Progenitor cell of endocrine pancreas (in vitro differentiated cells): ENCODE results near the gene PROSER3. TPM values are rescaled to one million over a fixed set of nuclear protein-coding genes. Genes with fewer than 3 reads are reported as not detected.

ENCODE experiments used
- DNase-seq: peaks from one replicate; pipeline ENCODE4 v3.0.0; 2021; ENCODE audit warnings: low spot score; ENCODE audit not compliant: unreplicated experiment
- H3K27ac Mint-ChIP-seq: 2 replicates; pipeline ENCODE4 v1.8.0; 2021; ENCODE audit warnings: mild to moderate bottlenecking, moderate library complexity, mixed read lengths
- H3K27me3 Mint-ChIP-seq: 2 replicates; pipeline ENCODE4 v1.8.0; 2021; ENCODE audit warnings: mixed read lengths
- H3K36me3 Mint-ChIP-seq: 2 replicates; pipeline ENCODE4 v1.8.0; 2022; ENCODE audit warnings: mixed read lengths; ENCODE audit not compliant: insufficient read depth
- H3K4me1 Mint-ChIP-seq: 2 replicates; pipeline ENCODE4 v1.8.0; 2021; ENCODE audit warnings: low read depth, mixed read lengths
- H3K4me3 Mint-ChIP-seq: 2 replicates; pipeline ENCODE4 v1.8.0; 2021; ENCODE audit warnings: low read depth, mild to moderate bottlenecking, moderate library complexity, mixed read lengths
- H3K9me3 Mint-ChIP-seq: 2 replicates; pipeline ENCODE4 v1.8.0; 2021; ENCODE audit warnings: low read depth, mixed read lengths
- CTCF ChIP-seq: fragments of 200-600 bp; sonication (generic); IDR thresholded peaks from one replicate; pipeline ENCODE4 v1.5.0; 2021; ENCODE audit warnings: antibody characterized with exemption, mild to moderate bottlenecking; ENCODE audit not compliant: unreplicated experiment
- total RNA-seq: library from RNA; stranded (reverse); gene quantifications from 2 replicates; pipeline ENCODE4 v1.2.1, GENCODE V29; 2021

PROSER3 gene
- total RNA-seq, 1 donor from 2014 or later = 58.6 TPM

- H3K4me1 Mint-ChIP-seq = no peaks in the 10 kb centered on the region
- TF ChIP-seq CTCF = no peak
- no peak overlapping the region for H3K27ac Mint-ChIP-seq
- no peak for DNase-seq
- H3K9me3 Mint-ChIP-seq = no peaks in the 10 kb centered on the region
- no peak overlapping the region for H3K4me3 Mint-ChIP-seq
- no peaks in the 10 kb centered on the region for H3K27me3 Mint-ChIP-seq
- H3K36me3 Mint-ChIP-seq = peaks cover 30% of the 10 kb centered on the region
Measured at GRCh38 chr19:35727956-35728706, 29.8 kb upstream of the PROSER3 start.

GRCh38 chr19:35729021-35729420 lies 29.0 kb upstream of the PROSER3 start:
- no peak for TF ChIP-seq CTCF
- Mint-ChIP-seq H3K27ac (no peak overlapping the region), H3K4me1 (no peaks in the 10 kb centered on the region), H3K4me3 (no peak overlapping the region), H3K36me3 (peaks cover 27% of the 10 kb centered on the region), H3K9me3 (no peaks in the 10 kb centered on the region), H3K27me3 (no peaks in the 10 kb centered on the region)
- DNase-seq = no peak

- no peak overlapping the region for H3K4me3 Mint-ChIP-seq
Measured at GRCh38 chr19:35729763-35730162, 28.2 kb upstream of the PROSER3 start.

GRCh38 chr19:35730326-35730725 lies 27.6 kb upstream of the PROSER3 start:
- peaks cover 29% of the 10 kb centered on the region for H3K36me3 Mint-ChIP-seq

More at GRCh38 chr19:35729763-35730162, 28.2 kb upstream of the PROSER3 start:
- H3K27me3 Mint-ChIP-seq = no peaks in the 10 kb centered on the region
- DNase-seq = no peak
- no peak overlapping the region for H3K27ac Mint-ChIP-seq
- no peaks in the 10 kb centered on the region for H3K9me3 Mint-ChIP-seq
- no peaks in the 10 kb centered on the region for H3K4me1 Mint-ChIP-seq
- peaks cover 30% of the 10 kb centered on the region for H3K36me3 Mint-ChIP-seq
- no peak for TF ChIP-seq CTCF

GRCh38 chr19:35731353-35731752 lies 26.6 kb upstream of the PROSER3 start:
- TF ChIP-seq CTCF = no peak
- Mint-ChIP-seq H3K4me1 (no peaks in the 10 kb centered on the region), H3K9me3 (no peaks in the 10 kb centered on the region), H3K36me3 (peaks cover 29% of the 10 kb centered on the region), H3K4me3 (no peak overlapping the region), H3K27me3 (no peaks in the 10 kb centered on the region), H3K27ac (no peak overlapping the region)
- DNase-seq = no peak

More at GRCh38 chr19:35730326-35730725, 27.6 kb upstream of the PROSER3 start:
- Mint-ChIP-seq H3K27me3 (no peaks in the 10 kb centered on the region), H3K4me3 (no peak overlapping the region), H3K27ac (no peak overlapping the region), H3K9me3 (no peaks in the 10 kb centered on the region), H3K4me1 (no peaks in the 10 kb centered on the region)
- TF ChIP-seq CTCF = no peak
- DNase-seq = no peak
